Endothelial cell of umbilical vein (primary cell): ENCODE measurements around the gene S1PR4. TPM values are rescaled to one million over a fixed set of nuclear protein-coding genes. Genes with fewer than 3 reads are reported as not detected.

Source experiments
- BruUV-seq: library from RNA; stranded (reverse); fragments of 400-500 nt; replicated peaks from 2 replicates; lab custom pipeline; 2021; lab: Mats Ljungman, UMichigan
- CTCF ChIA-PET: fragments of 300-600, 350-600 bp; sonication (Branson Sonifier 250); formaldehyde crosslinking; loops from one replicate; lab custom pipeline; 2021; ENCODE audit warnings: antibody characterized with exemption, inconsistent platforms; lab: Charles Lee
- POLR2A ChIA-PET: fragments of 300-600, 350-600 bp; sonication (Branson Sonifier 250); formaldehyde crosslinking; loops from one replicate; lab custom pipeline; 2021; ENCODE audit warnings: antibody characterized with exemption, inconsistent platforms; lab: Charles Lee
- DNase-seq: peaks from one replicate; pipeline ENCODE4 v3.0.0-alpha.2; 2011; ENCODE audit warnings: low read depth, low spot score
- FAIRE-seq: peaks from 2 replicates; lab custom pipeline; 2011; peaks lifted over from hg19 to GRCh38; lab: Jason Lieb, UNC
- H2AFZ ChIP-seq: 2 replicates; pipeline ENCODE4 v1.6.0; 2012; ENCODE audit warnings: low read depth, low read length, control low read depth, inconsistent platforms
- H3K27ac ChIP-seq: 2 replicates; pipeline ENCODE4 v1.5.1; 2011; ENCODE audit warnings: low read depth, mild to moderate bottlenecking, control low read depth, low read length, moderate library complexity; ENCODE audit not compliant: insufficient read depth
- H3K27me3 ChIP-seq, 2 experiments: 2 replicates each; pipeline versions ENCODE4 v1.6.0 to v1.6.1; 2011; ENCODE audit warnings: low read length in 2 of 2, mixed read lengths in 1 of 2; ENCODE audit not compliant: control insufficient read depth in 2 of 2, insufficient read depth in 2 of 2
- H3K36me3 ChIP-seq, 2 experiments: 2 replicates in 1 of 2; 3 replicates in 1 of 2; pipeline ENCODE4 v1.5.1; 2011; ENCODE audit warnings: low read length in 2 of 2, mild to moderate bottlenecking in 1 of 2, moderate library complexity in 1 of 2; ENCODE audit not compliant: control insufficient read depth in 2 of 2, insufficient read depth in 2 of 2; ENCODE audit errors: extremely low read depth in 1 of 2
- H3K4me1 ChIP-seq: 3 replicates; pipeline ENCODE4 v1.5.1; 2011; ENCODE audit warnings: mild to moderate bottlenecking, low read length; ENCODE audit not compliant: control insufficient read depth, insufficient read depth; ENCODE audit errors: extremely low read depth
- H3K4me2 ChIP-seq: 2 replicates; pipeline ENCODE4 v1.6.1; 2011; ENCODE audit warnings: low read length, control low read depth, mixed read lengths; ENCODE audit not compliant: insufficient read depth
- H3K4me3 ChIP-seq, 3 experiments: fragments of 200-600 bp in 1 of 3; sonication (generic), shearing (Covaris generic) in 1 of 3; replicated peaks in 1 of 3; 2 replicates each; pipeline ENCODE4 v1.5.1; 2011 to 2016; ENCODE audit warnings: control low read depth in 3 of 3, low read length in 3 of 3, mild to moderate bottlenecking in 2 of 3, inconsistent platforms in 1 of 3, low read depth in 1 of 3, moderate library complexity in 1 of 3; ENCODE audit not compliant: insufficient read depth in 1 of 3
- H3K79me2 ChIP-seq: 2 replicates; pipeline ENCODE4 v1.6.0; 2012; ENCODE audit warnings: low read length, inconsistent platforms; ENCODE audit not compliant: control insufficient read depth, insufficient read depth
- H3K9ac ChIP-seq: replicated peaks from 2 replicates; pipeline ENCODE3; 2011; ENCODE audit warnings: low read length, control low read depth; ENCODE audit not compliant: insufficient read depth; ENCODE audit errors: extremely low read depth
- H3K9me1 ChIP-seq: replicated peaks from 3 replicates; pipeline ENCODE4 v1.6.0; 2011; ENCODE audit warnings: mild to moderate bottlenecking, low read length; ENCODE audit not compliant: control insufficient read depth, insufficient read depth; ENCODE audit errors: extremely low read depth
- H3K9me3 ChIP-seq: replicated peaks from 2 replicates; pipeline ENCODE4 v1.5.1; 2012; ENCODE audit warnings: low read length, inconsistent platforms; ENCODE audit not compliant: control insufficient read depth, insufficient read depth
- H4K20me1 ChIP-seq: replicated peaks from 2 replicates; pipeline ENCODE3; 2011; ENCODE audit warnings: mild to moderate bottlenecking, low read length; ENCODE audit not compliant: control insufficient read depth, insufficient read depth; ENCODE audit errors: extremely low read depth
- CTCF ChIP-seq, 2 donors: IDR thresholded peaks; 1 replicate in 1 of 2; 2 replicates in 1 of 2; pipeline ENCODE4 v1.5.1; 2011; ENCODE audit warnings: low read length in 2 of 2, mild to moderate bottlenecking in 2 of 2, moderate library complexity in 2 of 2, control low read depth in 1 of 2, inconsistent platforms in 1 of 2, low read depth in 1 of 2; ENCODE audit not compliant: insufficient read depth in 1 of 2; ENCODE audit errors: extremely low read depth in 1 of 2
- EZH2 ChIP-seq: IDR thresholded peaks from 2 replicates; pipeline ENCODE4 v1.6.1; 2012; ENCODE audit warnings: borderline replicate concordance, low read depth, mild to moderate bottlenecking, moderate library complexity, low read length, inconsistent platforms; ENCODE audit not compliant: severe bottlenecking
- GATA2 ChIP-seq: IDR thresholded peaks from 2 replicates; pipeline ENCODE4 v1.7.0; 2011; ENCODE audit warnings: low read depth, mild to moderate bottlenecking, moderate library complexity, mixed read lengths, low read length; ENCODE audit not compliant: insufficient read length, insufficient read depth
- JUN ChIP-seq: IDR thresholded peaks from 2 replicates; pipeline ENCODE4 v1.6.1; 2011; ENCODE audit warnings: borderline replicate concordance, low read depth; ENCODE audit not compliant: insufficient read length, insufficient read depth
- MAX ChIP-seq: IDR thresholded peaks from 2 replicates; pipeline ENCODE4 v1.6.1; 2011; ENCODE audit not compliant: insufficient read depth, insufficient read length
- MYC ChIP-seq: IDR thresholded peaks from one replicate; pipeline ENCODE4 v1.6.1; 2011; ENCODE audit warnings: mild to moderate bottlenecking, low read depth, low read length
- POLR2A ChIP-seq: IDR thresholded peaks from 2 replicates; pipeline ENCODE4 v1.6.1; 2012; ENCODE audit warnings: low read depth, mild to moderate bottlenecking, control low read depth, low read length
- POLR2AphosphoS5 ChIP-seq: IDR thresholded peaks from 2 replicates; pipeline ENCODE4 v1.6.1; 2012; ENCODE audit warnings: low read depth, mild to moderate bottlenecking, control low read depth, low read length, moderate library complexity; ENCODE audit not compliant: insufficient read depth
- dilution Hi-C: fragments of 300-500 bp; cut with MboI; formaldehyde crosslinking; loops from one replicate; pipeline ENCODE4 v1.15.0; 2019; ENCODE audit warnings: low sequenced_read_pairs; ENCODE audit not compliant: extremely low pct_ligation_motif_present
- intact Hi-C: fragments of 100-400 bp; cut with micrococcal nuclease; formaldehyde crosslinking; loops from one replicate; pipeline ENCODE4 v1.10.0; 2022
- polyA plus RNA-seq, 4 experiments: library from polyadenylated mRNA; depleted of rRNA in 3 of 4; stranded (reverse) in 3 of 4; unstranded in 1 of 4; fragments of >200 nt; gene quantifications; 2 replicates each; pipeline versions ENCODE4 v1.2.1 to v1.2.3, GENCODE V29; 2011 to 2012; ENCODE audit warnings: missing spikeins in 1 of 4
- total RNA-seq: library from RNA; stranded (reverse); gene quantifications from 2 replicates; pipeline ENCODE4 v1.2.3, GENCODE V29; 2021

Gene S1PR4
- total and polyA plus RNA-seq, 2 donors (not counting 3 experiments of a cell fraction or from before 2014, with no cell fraction given) = 1.7 to 2.5 TPM

GRCh38 chr19:3213159-3213558, 34.6 kb downstream of the S1PR4 start:
- intact Hi-C loops = no loop called here
- CTCF ChIA-PET = interaction anchor here (1.0 kb wide), 1 partner anchor 92 kb away, joined by 4 read pairs; no protein-coding TSS in a partner anchor
- Histone ChIP-seq H3K27me3 (no peaks in the 10 kb centered on the region), H3K4me1 (no peaks in the 10 kb centered on the region), H3K27ac (no peak overlapping the region), H3K79me2 (no peaks in the 10 kb centered on the region), H2AFZ (no peak overlapping the region), H3K9me1 (no peaks in the 10 kb centered on the region), H3K9ac (no peak overlapping the region), H3K36me3 (no peaks in the 10 kb centered on the region), H3K4me2 (no peak overlapping the region), H3K4me3 (no peak overlapping the region), H3K9me3 (no peaks in the 10 kb centered on the region), H4K20me1 (no peaks in the 10 kb centered on the region)
- POLR2A ChIA-PET = no interaction called here
- TF ChIP-seq GATA2 = no peak
- TF ChIP-seq CTCF (IDR thresholded peaks at IDR 0.05; ENCODE audit: extremely low read depth in 1 of 2, insufficient read depth in 1 of 2, low read depth in 1 of 2, low read length in 2 of 2) = no peak
- TF ChIP-seq POLR2A = no peak
- no peak for TF ChIP-seq JUN
- TF ChIP-seq MYC = no peak
- no peak for TF ChIP-seq EZH2
- TF ChIP-seq POLR2AphosphoS5 = no peak
- BruUV-seq = no TSS peak
- no peak for DNase-seq
- FAIRE-seq = no peak
- dilution Hi-C loops = no loop called here

DNA sequence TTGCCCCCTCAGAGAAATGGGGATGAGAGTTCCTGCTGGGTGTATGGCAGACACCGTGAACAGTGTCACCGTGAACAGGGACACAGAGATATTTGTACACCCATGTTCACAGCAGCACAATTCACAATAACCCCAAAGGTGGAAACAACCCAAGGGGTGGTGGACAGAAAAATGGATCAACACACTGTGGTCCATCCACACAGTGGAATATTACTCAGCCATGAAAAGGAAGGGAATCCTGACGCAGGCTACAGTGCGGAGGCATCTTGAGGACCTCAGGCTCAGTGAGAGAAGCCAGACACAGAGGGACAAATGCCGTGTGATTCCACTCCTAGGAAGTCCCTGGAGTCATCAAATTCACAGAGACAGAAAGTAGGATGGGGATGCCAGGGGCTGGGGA, 38.3 kb downstream of the S1PR4 start:
- Histone ChIP-seq H3K4me2 (no peak overlapping the region), H4K20me1 (no peaks in the 10 kb centered on the region), H2AFZ (no peak overlapping the region), H3K79me2 (no peaks in the 10 kb centered on the region), H3K27ac (no peak overlapping the region), H3K9me3 (no peaks in the 10 kb centered on the region), H3K4me1 (no peaks in the 10 kb centered on the region), H3K36me3 (no peaks in the 10 kb centered on the region), H3K9me1 (no peaks in the 10 kb centered on the region), H3K9ac (no peak overlapping the region), H3K4me3 (no peak overlapping the region), H3K27me3 (no peaks in the 10 kb centered on the region)
- intact Hi-C loops = no loop called here
- POLR2A ChIA-PET = no interaction called here
- DNase-seq = no peak
- no peak for TF ChIP-seq POLR2AphosphoS5
- TF ChIP-seq JUN = no peak
- no peak for TF ChIP-seq GATA2
- TF ChIP-seq EZH2 = no peak
- TF ChIP-seq MAX = no peak
- TF ChIP-seq CTCF (IDR thresholded peaks at IDR 0.05; ENCODE audit: extremely low read depth in 1 of 2, insufficient read depth in 1 of 2, low read depth in 1 of 2, low read length in 2 of 2) = no peak
- TF ChIP-seq POLR2A = no peak
- no peak for TF ChIP-seq MYC
- dilution Hi-C loops = no loop called here
- no TSS peak for BruUV-seq
- FAIRE-seq = no peak
- CTCF ChIA-PET = interaction anchor here (0.7 kb wide), 1 partner anchor 13 kb away, joined by 3 read pairs; no protein-coding TSS in a partner anchor
